GM12873 (cell line): ENCODE data around the gene MTO1.

ENCODE experiments used
- CTCF ChIP-seq: IDR thresholded peaks from 2 replicates; pipeline ENCODE4 v1.5.1; 2012; ENCODE audit warnings: low read depth, mild to moderate bottlenecking, moderate library complexity, low read length, control low read depth; ENCODE audit not compliant: insufficient read depth; ENCODE audit errors: missing control alignments

MTO1 gene

GRCh38 chr6:73528897-73529296 lies 67.4 kb downstream of the MTO1 start:
- no peak for TF ChIP-seq CTCF

- TF ChIP-seq CTCF = no peak
These were observed 70.8 kb downstream of the MTO1 start for GRCh38 chr6:73532293-73532692.

GRCh38 chr6:73534628-73535027 lies 73.1 kb downstream of the MTO1 start:
- no peak for TF ChIP-seq CTCF

GRCh38 chr6:73537677-73538076 lies 76.1 kb downstream of the MTO1 start:
- no peak for TF ChIP-seq CTCF

- no peak for TF ChIP-seq CTCF
These were observed 76.7 kb downstream of the MTO1 start for GRCh38 chr6:73538116-73538779.

- TF ChIP-seq CTCF = no peak
These were observed 81.4 kb downstream of the MTO1 start for GRCh38 chr6:73542891-73543290.

GRCh38 chr6:73547036-73547435 lies 85.5 kb downstream of the MTO1 start:
- no peak for TF ChIP-seq CTCF
